ENCODE results near the gene RAI14.

DNA sequence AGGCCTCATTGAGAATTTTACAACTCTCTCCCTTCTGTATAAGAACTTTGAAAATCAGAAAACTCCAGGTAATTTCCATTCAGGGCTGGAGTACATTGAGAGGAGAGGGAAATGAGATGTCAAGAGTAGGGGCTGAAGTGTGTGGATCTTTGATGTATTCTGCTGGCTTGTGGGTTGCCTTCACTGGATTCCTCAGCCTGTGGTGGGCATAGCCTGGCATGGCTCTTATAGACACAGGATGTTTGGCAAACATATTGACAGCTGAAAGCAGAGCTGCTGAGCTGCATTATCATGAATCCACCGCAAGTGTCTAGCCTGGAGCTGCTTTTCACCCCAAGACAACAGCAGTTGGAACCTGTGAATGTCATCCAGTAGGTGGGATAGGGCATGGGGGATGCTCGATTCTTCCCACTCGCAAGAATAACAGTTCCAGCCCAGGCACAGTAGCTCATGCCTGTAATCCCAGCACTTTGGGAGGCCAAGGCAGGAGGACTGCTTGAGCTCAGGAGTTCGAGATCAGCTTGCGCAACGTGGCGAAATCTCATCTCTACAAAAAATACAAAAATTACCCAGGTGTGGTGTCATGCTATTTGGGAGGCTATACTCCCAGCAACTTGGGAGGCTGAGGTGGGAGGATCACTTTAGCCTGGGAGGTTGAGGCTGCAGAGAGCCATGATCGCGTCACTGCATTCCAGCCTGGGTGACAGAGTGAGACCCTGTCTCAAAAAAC, 146.9 kb downstream of the RAI14 start:
- TF ChIP-seq, protein P1, sequence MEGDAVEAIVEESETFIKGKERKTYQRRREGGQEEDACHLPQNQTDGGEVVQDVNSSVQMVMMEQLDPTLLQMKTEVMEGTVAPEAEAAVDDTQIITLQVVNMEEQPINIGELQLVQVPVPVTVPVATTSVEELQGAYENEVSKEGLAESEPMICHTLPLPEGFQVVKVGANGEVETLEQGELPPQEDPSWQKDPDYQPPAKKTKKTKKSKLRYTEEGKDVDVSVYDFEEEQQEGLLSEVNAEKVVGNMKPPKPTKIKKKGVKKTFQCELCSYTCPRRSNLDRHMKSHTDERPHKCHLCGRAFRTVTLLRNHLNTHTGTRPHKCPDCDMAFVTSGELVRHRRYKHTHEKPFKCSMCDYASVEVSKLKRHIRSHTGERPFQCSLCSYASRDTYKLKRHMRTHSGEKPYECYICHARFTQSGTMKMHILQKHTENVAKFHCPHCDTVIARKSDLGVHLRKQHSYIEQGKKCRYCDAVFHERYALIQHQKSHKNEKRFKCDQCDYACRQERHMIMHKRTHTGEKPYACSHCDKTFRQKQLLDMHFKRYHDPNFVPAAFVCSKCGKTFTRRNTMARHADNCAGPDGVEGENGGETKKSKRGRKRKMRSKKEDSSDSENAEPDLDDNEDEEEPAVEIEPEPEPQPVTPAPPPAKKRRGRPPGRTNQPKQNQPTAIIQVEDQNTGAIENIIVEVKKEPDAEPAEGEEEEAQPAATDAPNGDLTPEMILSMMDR (IDR thresholded peaks at IDR 0.05; ENCODE audit: low read length): no peak
- no peak for TF ChIP-seq EZH2 (optimal IDR thresholded peaks at IDR 0.05; ENCODE audit: low read depth, low read length)

All from MM.1S (cell line).